PFSK-1 (cell line): ENCODE data around the gene FLG.

Experiments used
- FOXP2 ChIP-seq: optimal IDR thresholded peaks from 2 replicates; pipeline ENCODE3; 2011; ENCODE audit warnings: borderline replicate concordance, control low read depth, inconsistent platforms; ENCODE audit not compliant: insufficient read depth; ENCODE audit errors: extremely low read length, extremely low read depth
- POLR2AphosphoS5 ChIP-seq: IDR thresholded peaks from 2 replicates; pipeline ENCODE4 v1.6.1; 2012; ENCODE audit warnings: low read depth, mild to moderate bottlenecking, control low read depth, low read length, moderate library complexity
- REST ChIP-seq, 2 experiments: IDR thresholded peaks; 2 replicates each; pipeline versions ENCODE4 v1.6.1 to v1.8.0; 2011 to 2012; ENCODE audit warnings: low read depth in 2 of 2, low read length in 2 of 2, control low read depth in 1 of 2, inconsistent platforms in 1 of 2, mild to moderate bottlenecking in 1 of 2, moderate library complexity in 1 of 2; ENCODE audit not compliant: insufficient read depth in 1 of 2
- SIN3A ChIP-seq: IDR thresholded peaks from 2 replicates; pipeline ENCODE4 v1.6.1; 2012; ENCODE audit warnings: mild to moderate bottlenecking, low read length, moderate library complexity, borderline replicate concordance; ENCODE audit not compliant: insufficient read depth
- TAF1 ChIP-seq: IDR thresholded peaks from 2 replicates; pipeline ENCODE4 v1.6.1; 2012; ENCODE audit warnings: low read length, control low read depth, borderline replicate concordance; ENCODE audit not compliant: insufficient read depth

Gene FLG

GRCh38 chr1:152356736-152357135, 31.7 kb upstream of the FLG start:
- TF ChIP-seq TAF1 (no peak), POLR2AphosphoS5 (no peak), REST (IDR thresholded peaks at IDR 0.05; ENCODE audit: insufficient read depth in 1 of 2, low read depth in 2 of 2, low read length in 2 of 2) (no peak), FOXP2 (no peak), SIN3A (no peak)

GRCh38 chr1:152349611-152350010, 24.6 kb upstream of the FLG start:
- TF ChIP-seq REST (IDR thresholded peaks at IDR 0.05; ENCODE audit: insufficient read depth in 1 of 2, low read depth in 2 of 2, low read length in 2 of 2) (no peak), SIN3A (no peak), FOXP2 (no peak), TAF1 (no peak), POLR2AphosphoS5 (no peak)

- TF ChIP-seq TAF1 (no peak), POLR2AphosphoS5 (no peak), SIN3A (no peak), FOXP2 (no peak), REST (IDR thresholded peaks at IDR 0.05; ENCODE audit: insufficient read depth in 1 of 2, low read depth in 2 of 2, low read length in 2 of 2) (no peak)
Observed at GRCh38 chr1:152348447-152348846, 23.4 kb upstream of the FLG start.

- TF ChIP-seq TAF1 = no peak
- no peak for TF ChIP-seq REST (IDR thresholded peaks at IDR 0.05; ENCODE audit: insufficient read depth in 1 of 2, low read depth in 2 of 2, low read length in 2 of 2)
- TF ChIP-seq SIN3A = no peak
- TF ChIP-seq FOXP2 = no peak
Observed at GRCh38 chr1:152347116-152347728, 22.2 kb upstream of the FLG start.

- no peak for TF ChIP-seq TAF1
- no peak for TF ChIP-seq REST (IDR thresholded peaks at IDR 0.05; ENCODE audit: insufficient read depth in 1 of 2, low read depth in 2 of 2, low read length in 2 of 2)
Observed at GRCh38 chr1:152344438-152344837, 19.4 kb upstream of the FLG start.
